IPS-15b (cell line): Measurements from ENCODE around the gene KLF6.
"Not testable (repeated sequence)": the region's sequence is repeated elsewhere in the genome, so short reads cannot be mapped to it uniquely, and the experiment has no call there.

Experiments
- H3K27me3 ChIP-seq: one replicate; pipeline ENCODE4 v1.6.1; 2013; ENCODE audit warnings: low read length; ENCODE audit not compliant: control insufficient read depth, insufficient read depth
- H3K36me3 ChIP-seq: one replicate; pipeline ENCODE4 v1.6.1; 2013; ENCODE audit warnings: low read length; ENCODE audit not compliant: control insufficient read depth, insufficient read depth
- H3K4me1 ChIP-seq: one replicate; pipeline ENCODE4 v1.6.1; 2013; ENCODE audit warnings: mild to moderate bottlenecking, low read length; ENCODE audit not compliant: control insufficient read depth, insufficient read depth
- H3K4me3 ChIP-seq: one replicate; pipeline ENCODE4 v1.5.1; 2013; ENCODE audit warnings: low read depth, low read length
- H3K9ac ChIP-seq: one replicate; pipeline ENCODE4 v1.6.1; 2013; ENCODE audit warnings: low read depth, mild to moderate bottlenecking, low read length
- H3K9me3 ChIP-seq: one replicate; pipeline ENCODE4 v1.6.1; 2013; ENCODE audit warnings: mild to moderate bottlenecking, low read length; ENCODE audit not compliant: control insufficient read depth, insufficient read depth

KLF6 gene

DNA sequence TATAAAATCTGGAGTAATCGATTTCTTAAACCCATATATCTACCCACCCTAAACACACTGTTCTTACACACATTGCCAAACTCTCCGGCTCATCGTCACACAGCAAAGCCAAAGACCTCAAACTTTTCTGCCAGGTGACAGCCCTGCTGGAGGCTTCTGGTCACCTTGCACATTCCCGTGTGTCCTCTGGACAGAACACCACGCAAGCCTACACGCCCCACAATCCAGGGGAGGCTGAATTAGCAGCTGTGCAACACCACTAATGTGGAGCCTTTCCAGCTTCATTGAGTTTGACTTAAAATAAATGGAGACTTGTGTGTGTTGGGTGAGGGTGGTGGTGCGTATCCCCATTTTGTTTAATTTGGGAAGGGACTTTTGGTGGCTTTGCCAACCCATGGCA lies 38.4 kb downstream of the KLF6 start:
- Histone ChIP-seq H3K4me1 (peaks cover 2% of the 10 kb centered on the region), H3K9ac (no peak overlapping the region), H3K9me3 (no peaks in the 10 kb centered on the region), H3K36me3 (no peaks in the 10 kb centered on the region), H3K4me3 (no peak overlapping the region), H3K27me3 (no peaks in the 10 kb centered on the region)

DNA sequence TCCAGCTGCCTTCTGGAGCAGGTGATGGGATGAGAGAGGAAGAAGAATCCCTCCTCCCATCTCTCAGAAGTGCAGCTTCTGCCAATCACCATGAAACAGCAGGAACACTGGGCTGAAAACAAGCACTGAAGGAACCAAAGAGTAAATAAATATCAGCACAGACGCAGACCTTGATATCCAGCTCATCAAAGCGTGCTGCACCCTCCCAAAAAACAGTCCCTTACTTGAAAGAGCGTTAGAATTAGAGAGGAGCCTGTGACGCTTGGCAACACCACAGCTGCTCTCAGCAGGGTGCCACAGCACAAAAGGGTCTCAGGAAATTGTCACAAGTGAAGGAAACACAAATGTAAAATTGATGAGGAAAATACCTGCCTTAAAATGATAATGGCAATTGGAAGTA lies 39.5 kb downstream of the KLF6 start:
- Histone ChIP-seq H3K9me3 (no peaks in the 10 kb centered on the region), H3K36me3 (no peaks in the 10 kb centered on the region), H3K4me1 (peaks cover 2% of the 10 kb centered on the region), H3K27me3 (no peaks in the 10 kb centered on the region), H3K4me3 (no peak overlapping the region), H3K9ac (no peak overlapping the region)

DNA sequence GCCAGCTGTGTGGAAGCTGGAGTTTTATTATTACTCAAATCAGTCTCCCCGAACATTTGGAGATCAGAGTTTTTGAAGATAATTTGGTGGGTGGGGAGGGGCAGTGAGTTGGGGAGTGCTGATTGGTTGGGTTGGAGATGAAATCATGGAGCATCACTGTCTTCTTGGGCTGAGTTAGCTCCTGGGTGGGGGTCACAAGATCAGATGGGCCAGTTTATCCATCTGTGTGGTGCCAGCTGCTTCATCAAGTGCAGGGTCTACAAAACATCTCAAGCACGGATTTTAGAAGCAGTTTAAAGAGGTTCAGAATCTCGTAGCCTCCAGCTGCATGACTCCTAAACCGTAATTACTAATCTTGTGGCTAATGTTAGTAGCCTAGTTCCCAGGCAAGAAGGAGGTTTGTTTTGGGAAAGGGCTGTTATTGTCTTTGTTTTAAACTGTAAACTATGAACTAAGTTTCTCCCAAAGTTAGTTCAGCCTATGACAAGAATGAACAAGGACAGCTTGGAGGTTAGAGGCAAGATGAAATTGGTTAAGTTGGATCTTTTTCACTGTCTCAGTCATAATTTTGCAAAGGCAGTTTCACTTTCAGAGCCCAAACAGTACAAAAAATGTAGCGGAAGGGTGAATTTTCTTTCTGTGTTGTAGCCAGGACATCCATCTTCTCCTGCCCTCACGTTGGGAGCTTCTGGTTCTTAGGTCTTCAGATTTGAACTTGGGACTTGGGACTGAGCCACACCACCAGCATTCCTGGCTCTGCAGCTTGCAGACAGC lies 43.1 kb downstream of the KLF6 start:
- Histone ChIP-seq H3K9ac (no peak overlapping the region), H3K36me3 (no peaks in the 10 kb centered on the region), H3K9me3 (no peaks in the 10 kb centered on the region), H3K4me3 (no peak overlapping the region), H3K27me3 (no peaks in the 10 kb centered on the region), H3K4me1 (peaks cover 2% of the 10 kb centered on the region)

DNA sequence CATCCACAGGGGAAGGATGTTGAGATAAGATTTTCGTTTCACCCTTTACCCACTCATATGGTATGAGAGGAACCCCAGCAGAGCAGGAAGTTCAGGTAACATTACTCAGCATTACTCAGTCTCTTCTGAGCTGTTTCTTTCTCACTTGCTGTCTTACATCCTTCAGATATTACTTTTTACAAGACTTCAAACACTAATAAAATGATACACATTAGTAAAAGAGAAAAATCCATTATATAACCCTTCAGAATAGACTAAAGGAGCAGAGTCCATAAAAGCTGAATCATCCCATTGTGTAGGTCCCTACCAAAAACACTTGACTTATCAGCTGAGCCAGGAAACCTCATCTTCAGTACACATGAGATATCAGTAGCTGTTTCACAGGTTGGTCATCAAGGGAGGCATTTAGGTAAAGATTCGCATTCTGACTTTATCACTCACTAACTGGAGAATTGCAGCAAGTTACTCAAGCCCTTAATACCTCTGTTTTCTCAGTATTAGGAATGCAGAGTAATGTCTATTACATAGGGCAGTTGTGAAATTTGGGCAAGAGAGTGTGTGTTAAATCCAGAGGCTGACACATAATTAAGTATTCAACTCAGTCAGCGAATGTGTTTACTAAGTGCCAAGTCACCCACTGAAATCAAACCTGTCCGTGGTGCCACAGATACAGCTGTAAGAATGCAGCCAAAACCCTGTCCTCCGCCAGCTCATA lies 44.7 kb downstream of the KLF6 start:
- Histone ChIP-seq H3K9me3 (no peaks in the 10 kb centered on the region), H3K36me3 (no peaks in the 10 kb centered on the region), H3K4me3 (no peak overlapping the region), H3K9ac (no peak overlapping the region), H3K27me3 (no peaks in the 10 kb centered on the region), H3K4me1 (no peaks in the 10 kb centered on the region)

DNA sequence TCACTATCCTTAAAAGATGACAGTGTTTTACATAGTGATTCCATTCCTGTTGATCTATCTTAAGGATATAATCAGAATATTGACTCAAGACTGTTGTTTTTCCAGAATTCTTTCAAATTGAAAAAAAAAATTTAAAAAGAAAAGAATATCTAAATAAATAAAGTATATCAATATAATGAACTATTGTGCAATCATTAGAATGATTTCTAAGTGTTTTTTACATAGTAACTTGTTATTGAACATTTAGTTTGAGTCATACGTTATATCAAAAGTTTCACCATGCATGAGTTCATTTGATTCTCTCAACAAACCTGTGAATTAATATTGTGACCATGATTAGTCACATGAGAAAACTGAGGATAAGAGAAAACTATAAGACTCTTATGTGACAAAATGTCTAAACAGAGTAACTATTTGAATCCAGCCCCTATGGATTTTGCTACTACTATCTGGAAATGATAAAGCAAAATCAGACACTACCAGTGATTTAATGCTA lies 46.1 kb downstream of the KLF6 start:
- Histone ChIP-seq H3K4me3 (no peak overlapping the region), H3K27me3 (no peaks in the 10 kb centered on the region), H3K9ac (no peak overlapping the region), H3K4me1 (no peaks in the 10 kb centered on the region), H3K36me3 (no peaks in the 10 kb centered on the region), H3K9me3 (no peaks in the 10 kb centered on the region)

DNA sequence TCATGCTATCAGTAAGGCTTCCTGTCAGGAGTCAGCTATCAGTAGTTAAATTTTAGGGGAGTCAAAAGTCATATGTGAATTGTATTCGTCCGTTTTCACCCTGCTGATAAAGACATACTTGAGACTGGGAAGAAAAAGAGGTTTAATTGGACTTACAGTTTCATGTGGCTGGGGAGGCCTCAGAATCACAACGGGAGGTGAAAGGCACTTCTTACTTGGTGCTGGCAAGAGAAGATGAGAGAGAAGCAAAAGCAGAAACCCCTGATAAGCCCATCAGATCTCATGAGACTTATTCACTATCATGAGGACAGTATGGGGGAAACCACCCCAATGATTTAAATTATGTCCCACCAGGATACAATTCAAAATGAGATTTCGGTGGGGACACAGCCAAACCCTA lies 47.1 kb downstream of the KLF6 start:
- Histone ChIP-seq H3K4me1 (no peaks in the 10 kb centered on the region), H3K4me3 (no peak overlapping the region), H3K9me3 (no peaks in the 10 kb centered on the region), H3K9ac (no peak overlapping the region), H3K27me3 (no peaks in the 10 kb centered on the region), H3K36me3 (no peaks in the 10 kb centered on the region)

DNA sequence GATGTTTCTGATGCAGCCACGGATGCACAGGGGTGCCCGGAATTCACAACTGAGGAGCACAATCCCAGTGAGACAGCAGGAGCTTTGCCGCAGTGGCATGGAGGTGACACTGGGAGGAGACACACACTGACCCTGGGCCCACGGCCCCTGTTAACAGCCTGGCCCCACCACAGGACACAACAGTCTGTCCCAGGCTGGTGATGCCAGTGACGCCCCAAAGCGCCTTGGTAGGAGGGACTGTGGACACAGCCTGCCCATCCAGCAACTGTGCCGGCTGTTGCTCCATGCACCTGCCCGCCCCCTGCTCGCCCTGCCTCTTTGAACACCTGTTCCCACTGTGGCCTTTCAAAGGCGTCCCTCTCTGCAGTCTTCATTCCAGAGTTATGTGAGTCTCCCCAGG lies 49.8 kb downstream of the KLF6 start:
- no peaks in the 10 kb centered on the region for H3K36me3 ChIP-seq

DNA sequence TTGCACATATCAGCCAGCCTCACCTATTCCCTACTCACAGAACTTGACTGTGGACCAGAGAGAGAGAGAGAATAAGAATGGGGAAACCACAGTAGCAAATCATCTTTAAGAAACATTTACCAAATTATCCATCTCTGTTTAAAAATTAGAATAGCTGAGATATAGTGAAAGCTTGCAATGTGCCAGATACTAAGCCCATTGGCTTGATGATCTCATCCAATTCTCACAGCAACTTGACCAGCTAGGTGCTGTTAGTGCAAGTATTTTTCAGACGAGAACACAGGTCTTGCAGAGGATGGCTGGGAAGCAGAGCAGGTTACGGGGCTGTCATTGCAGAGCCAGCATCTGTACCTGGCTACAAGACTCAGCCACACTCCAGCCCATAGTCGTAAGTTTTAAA lies 50.9 kb downstream of the KLF6 start:
- Histone ChIP-seq H3K4me3 (no peak overlapping the region), H3K36me3 (no peaks in the 10 kb centered on the region), H3K9me3 (no peaks in the 10 kb centered on the region), H3K9ac (no peak overlapping the region), H3K4me1 (no peaks in the 10 kb centered on the region), H3K27me3 (no peaks in the 10 kb centered on the region)

More for the DNA sequence above, 49.8 kb downstream of the KLF6 start:
- Histone ChIP-seq H3K4me1 (no peaks in the 10 kb centered on the region), H3K27me3 (no peaks in the 10 kb centered on the region), H3K9me3 (no peaks in the 10 kb centered on the region), H3K4me3 (no peak overlapping the region), H3K9ac (no peak overlapping the region)

DNA sequence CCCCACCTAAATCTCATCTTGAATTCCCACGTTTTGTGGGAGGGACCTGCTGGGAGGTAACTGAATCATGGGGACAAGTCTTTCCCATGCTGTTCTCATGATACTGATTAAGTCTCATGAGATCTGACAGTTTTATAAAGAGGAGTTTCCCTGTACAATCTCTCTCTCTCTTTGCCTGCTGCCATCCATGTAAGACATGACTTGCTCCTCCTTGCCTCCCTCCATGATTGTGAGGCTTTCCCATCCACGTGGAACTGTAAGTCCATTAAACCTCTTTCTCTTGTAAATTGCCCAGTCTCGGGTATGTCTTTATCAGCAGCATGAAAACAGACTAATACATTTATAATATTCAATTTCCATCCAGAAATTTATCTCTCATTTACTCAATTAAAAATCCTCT lies 52.8 kb downstream of the KLF6 start:
- not testable (repeated sequence) for H3K4me1 ChIP-seq

DNA sequence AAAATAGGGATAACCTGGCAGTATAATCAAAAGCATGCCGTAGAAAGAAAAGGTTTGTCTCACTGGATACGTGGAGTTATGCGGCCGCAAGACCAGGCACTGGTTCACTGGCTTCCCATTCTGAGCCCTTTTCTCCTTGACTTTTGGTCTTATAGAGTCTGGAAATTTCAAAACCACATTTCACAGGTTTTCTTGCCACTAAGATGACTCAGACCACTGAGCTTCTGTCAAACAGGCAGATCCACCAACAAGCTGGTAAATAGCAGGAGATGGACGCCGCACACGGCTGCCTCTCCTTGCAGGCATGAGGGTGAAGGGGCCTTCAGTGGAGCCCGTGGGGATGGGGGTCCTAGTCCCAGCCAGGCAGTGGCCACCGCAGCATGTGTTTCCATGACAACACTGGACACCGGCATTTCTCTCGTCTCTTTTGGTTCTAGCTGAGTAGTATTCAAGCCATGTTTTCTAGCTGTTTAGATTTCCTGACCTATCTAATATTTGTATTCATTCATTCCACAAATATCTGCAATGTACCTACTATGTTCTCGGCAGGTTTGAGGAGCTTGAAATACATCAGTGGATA lies 55.5 kb downstream of the KLF6 start:
- no peaks in the 10 kb centered on the region for H3K4me1 ChIP-seq
- H3K9me3 ChIP-seq: no peaks in the 10 kb centered on the region
- no peak overlapping the region for H3K9ac ChIP-seq

More for the DNA sequence above, 52.8 kb downstream of the KLF6 start:
- H3K9ac ChIP-seq, H3K27me3 ChIP-seq, H3K9me3 ChIP-seq, H3K4me3 ChIP-seq, H3K36me3 ChIP-seq: not testable (repeated sequence)

DNA sequence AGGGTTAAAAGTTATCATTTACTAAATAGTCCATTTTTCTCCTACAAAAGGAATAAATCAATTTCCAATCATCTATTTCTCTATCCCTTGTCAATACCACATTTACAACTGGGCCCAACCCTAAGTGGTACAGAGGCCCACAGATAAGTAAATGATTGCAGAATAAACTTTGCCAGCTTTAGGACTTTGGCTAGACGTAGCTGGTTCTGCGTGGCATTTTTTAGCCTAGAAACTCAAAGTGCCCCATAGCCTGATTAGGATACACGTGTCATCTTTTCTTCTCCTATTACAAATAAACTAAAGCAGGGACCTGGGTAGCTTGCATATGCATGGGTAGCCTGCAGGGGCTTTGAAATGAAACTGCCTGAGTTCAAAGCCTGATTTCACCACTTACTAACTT lies 56.4 kb downstream of the KLF6 start:
- no peaks in the 10 kb centered on the region for H3K27me3 ChIP-seq
- H3K36me3 ChIP-seq: no peaks in the 10 kb centered on the region
- no peaks in the 10 kb centered on the region for H3K9me3 ChIP-seq
- H3K4me3 ChIP-seq: no peak overlapping the region
- no peaks in the 10 kb centered on the region for H3K4me1 ChIP-seq
- no peak overlapping the region for H3K9ac ChIP-seq

More for the DNA sequence above, 55.5 kb downstream of the KLF6 start:
- Histone ChIP-seq H3K36me3 (no peaks in the 10 kb centered on the region), H3K4me3 (no peak overlapping the region), H3K27me3 (no peaks in the 10 kb centered on the region)

DNA sequence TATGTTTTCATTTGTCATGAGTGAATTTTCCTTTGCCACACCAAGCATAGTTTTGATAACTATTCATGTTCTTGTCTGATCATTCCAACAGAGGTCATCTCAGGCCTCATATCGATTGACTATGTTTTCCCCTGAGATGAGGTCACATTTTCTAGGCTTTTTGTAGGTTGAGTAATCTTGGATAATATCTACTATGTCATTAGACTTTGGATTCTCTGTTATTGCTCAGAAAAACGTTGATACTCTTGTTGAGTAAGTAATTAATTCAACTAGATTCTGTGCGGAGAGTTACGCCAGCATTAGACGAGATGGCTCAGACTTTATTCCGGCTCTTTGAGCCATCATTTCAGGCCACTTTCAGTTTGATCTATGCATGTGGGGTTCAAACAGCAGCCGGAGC lies 57.7 kb downstream of the KLF6 start:
- H3K9ac ChIP-seq: no peak overlapping the region
- H3K4me3 ChIP-seq: no peak overlapping the region
- H3K36me3 ChIP-seq: no peaks in the 10 kb centered on the region

More for the DNA sequence above, 57.7 kb downstream of the KLF6 start:
- Histone ChIP-seq H3K27me3 (no peaks in the 10 kb centered on the region), H3K9me3 (no peaks in the 10 kb centered on the region), H3K4me1 (no peaks in the 10 kb centered on the region)
